SKM-1 treated with dmso at 0.1 percent for 144 hours (cell line): ENCODE results near the gene TM2D3.

Experiments
- DNase-seq: peaks from one replicate; lab custom pipeline; 2025; ENCODE audit not compliant: unreplicated experiment; lab: John Stamatoyannopoulos, UW

The TM2D3 gene, protein sequence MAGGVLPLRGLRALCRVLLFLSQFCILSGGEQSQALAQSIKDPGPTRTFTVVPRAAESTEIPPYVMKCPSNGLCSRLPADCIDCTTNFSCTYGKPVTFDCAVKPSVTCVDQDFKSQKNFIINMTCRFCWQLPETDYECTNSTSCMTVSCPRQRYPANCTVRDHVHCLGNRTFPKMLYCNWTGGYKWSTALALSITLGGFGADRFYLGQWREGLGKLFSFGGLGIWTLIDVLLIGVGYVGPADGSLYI

GRCh38 chr15:101652098-101652785, at the start of gene TM2D3:
TM2D3 (minus strand) TSS chr15:101652381; CDS start chr15:101652361, 20 bp downstream.
- DNase-seq = peak; percentile 84

GRCh38 chr15:101698314-101698713, 46.1 kb upstream of the TM2D3 start:
- no peak for DNase-seq

- no peak for DNase-seq
These were observed 45.3 kb upstream of the TM2D3 start for GRCh38 chr15:101697488-101697887.

- DNase-seq = no peak
These were observed 44.6 kb upstream of the TM2D3 start for GRCh38 chr15:101696829-101697228.

DNA sequence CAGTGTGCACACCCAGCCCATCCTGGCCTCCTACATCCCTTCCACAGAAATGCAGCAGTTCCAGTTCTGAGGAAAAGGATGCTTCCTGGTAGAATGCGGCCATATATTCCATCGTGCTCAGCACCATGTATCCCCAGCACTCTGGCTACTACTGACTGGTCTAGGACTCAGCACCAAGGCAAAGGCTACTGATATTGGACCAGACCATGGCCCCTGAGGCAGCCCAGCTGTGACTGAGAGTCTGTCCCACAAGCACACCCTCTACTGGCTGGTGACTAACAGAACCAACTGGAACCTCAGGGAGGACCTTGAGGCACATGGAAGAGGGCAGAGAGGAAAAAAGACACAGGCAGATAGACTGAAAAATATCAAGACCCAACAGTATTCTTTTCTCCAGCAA, 42.1 kb upstream of the TM2D3 start:
- no peak for DNase-seq

DNA sequence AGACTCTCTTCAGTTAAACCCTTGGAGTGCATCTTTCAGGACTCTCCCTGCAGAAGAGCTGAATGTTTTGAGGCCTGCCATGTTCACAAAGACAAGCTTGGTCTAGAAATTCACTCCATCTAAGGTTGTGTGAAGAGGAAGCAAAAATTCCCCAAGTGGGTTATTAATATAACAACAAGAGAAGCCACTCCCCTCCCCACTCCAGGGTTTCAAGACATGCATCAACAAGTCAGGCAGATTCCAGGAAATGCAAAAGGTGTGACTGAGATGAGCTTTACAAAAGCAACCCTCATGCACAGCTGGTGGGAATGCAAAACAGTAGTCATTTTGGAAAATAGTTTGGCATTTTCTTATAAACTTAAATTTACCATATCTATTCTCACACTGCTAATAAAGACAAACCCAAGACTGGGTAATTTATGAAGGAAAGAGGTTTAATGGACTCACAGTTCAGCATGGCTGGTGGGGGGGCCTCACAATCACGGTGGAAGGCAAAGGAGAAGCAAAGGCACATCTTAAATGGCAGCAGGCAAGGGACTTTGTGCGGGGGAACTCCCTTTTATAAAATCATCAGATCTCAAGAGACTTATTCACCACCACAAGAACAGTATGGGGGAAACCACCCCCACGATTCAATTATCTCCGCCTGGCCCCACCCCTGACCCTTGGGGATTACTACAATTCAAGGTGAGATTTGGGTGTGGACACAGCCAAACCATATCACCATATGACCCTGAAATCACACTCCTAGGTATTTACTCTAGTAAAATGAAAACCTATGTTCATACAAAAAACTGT, 40.8 kb upstream of the TM2D3 start:
- no peak for DNase-seq

DNA sequence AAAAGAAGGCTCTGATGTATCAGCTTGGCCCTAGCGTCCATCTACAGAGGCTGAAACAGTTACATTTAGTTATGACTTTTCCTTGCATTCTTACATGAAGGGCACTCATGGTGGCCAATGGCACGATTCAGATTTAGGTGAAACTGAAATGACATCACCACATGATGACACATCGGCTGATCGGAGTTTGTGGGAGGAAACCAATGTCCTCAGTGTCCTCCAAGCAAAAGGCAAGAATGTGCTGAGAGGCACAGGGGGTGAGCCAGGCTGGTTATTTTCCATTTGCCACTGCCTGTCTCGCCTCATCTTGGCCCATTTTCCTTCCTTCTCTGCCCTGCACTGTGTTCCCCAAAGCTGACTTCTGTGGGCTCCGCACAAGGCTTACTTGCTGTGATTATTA, 37.7 kb upstream of the TM2D3 start:
- DNase-seq = no peak

GRCh38 chr15:101686718-101687117, 34.5 kb upstream of the TM2D3 start:
- DNase-seq = no peak

DNA sequence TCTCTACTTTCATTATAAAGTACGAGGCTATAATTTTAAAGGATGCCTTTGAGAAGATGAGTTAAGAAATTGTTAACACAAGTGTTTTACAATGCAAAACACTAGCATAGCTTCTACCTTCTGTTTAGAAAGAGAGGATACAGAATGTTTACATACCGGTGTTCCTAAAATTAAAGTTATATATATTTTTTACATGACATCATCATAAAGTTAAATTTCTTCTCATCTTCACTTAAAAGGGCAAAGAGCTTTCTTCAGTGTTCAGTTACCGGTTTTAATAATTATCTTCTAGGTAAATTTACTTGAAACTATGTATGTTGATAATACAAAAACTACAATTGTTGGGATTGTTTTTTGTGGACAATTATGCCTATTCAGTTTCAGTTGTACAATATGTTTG, 32.7 kb upstream of the TM2D3 start:
- DNase-seq = no peak

- DNase-seq = no peak
These were observed 32.2 kb upstream of the TM2D3 start for GRCh38 chr15:101684384-101684783.

GRCh38 chr15:101679806-101680205, 27.6 kb upstream of the TM2D3 start:
- DNase-seq = no peak

DNA sequence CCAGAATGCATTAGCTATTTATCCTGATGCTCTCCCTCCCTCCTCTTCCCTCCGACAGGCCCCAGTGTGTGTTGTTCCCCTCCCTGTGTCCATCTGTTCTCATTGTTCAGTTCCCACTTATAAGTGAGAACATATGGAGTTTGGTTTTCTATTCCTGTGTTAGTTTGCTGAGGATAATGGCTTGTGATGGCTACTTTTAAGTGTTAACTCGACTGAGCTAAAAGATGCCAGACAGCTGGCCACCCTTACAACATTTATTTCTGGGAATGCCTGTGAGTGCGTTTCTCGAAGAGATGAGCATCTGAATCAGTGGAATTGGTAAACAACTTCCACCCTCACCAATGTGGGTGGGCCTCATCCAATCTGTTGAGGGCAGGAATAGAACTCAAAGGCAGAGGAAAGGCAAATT, 24.7 kb upstream of the TM2D3 start:
- DNase-seq = no peak

DNA sequence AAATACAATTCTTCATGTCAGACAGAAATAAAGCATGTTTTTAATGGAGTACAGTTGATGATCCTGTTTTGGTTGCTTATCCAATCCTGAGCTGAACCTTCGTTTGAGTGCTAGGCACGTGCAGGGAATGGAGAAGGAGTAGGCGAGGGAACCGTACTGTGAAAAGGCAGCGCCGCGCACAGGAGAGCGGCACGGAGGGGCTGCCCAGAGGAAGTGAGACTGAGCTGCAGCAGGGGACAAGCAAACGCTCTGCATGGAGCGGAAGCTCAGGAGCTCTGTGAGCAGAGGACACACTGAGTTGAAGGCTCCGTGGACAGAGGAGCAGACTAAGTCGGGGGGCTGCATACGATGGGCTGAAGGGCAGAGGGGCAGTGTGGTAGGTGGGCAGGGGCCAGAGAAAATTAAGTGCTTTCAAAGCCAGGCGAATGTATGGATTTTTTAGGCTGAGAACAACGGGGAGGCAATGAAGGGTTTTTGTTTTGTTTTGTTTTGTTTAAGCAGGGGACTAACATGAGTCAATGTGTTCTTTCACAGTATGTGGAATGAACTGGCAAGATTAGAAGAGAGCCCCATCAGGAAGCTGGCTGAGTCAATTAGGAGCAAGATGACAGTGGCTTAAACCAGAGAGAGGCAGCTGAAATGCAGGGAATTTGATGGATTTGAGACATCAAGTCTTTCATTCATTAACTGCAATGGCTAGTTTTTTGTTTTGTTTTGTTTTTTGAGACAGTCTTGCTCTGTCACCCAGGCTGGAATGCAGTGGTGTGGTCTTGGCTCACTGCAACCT, 23.8 kb upstream of the TM2D3 start:
- no peak for DNase-seq

- DNase-seq = no peak
These were observed 22.8 kb upstream of the TM2D3 start for GRCh38 chr15:101675015-101675414.

DNA sequence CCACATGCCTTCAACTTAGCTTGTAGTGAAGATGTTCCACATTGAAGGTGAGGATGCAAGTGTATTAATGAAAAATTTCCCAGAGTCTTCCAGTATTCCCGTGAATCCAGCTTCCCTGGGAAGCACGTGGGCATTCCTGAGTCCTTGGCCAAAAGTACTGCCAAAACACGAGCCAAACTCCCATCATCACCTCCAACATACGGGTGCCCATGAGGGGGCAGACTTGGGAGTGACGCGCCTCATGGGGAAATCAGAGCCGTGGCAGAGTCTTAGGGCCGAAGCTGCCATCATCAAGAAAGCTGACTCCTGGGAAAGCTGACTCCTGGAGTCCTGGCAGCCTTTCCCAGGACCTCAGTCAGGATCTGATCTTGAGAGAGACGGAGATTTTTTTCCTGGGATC, 20.1 kb upstream of the TM2D3 start:
- DNase-seq = no peak

DNA sequence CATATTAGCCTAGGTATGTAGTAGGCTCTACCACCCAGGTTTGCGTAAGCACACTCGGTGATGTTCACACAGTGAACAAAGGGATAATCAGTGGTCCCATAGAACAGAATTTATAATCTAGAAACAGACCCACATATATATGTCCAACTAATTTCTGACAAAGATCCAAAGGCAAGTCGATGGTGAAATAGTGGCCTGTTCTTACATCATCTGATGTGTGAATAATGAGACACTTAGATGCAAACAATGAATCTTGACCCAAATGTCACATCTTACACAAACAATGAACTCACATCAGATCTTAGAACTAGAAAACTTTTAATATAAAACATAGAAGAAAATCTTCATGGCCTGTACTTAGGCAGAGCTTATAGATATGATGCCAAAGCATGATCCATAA, 17.6 kb upstream of the TM2D3 start:
- no peak for DNase-seq

- DNase-seq = no peak
These were observed 15.7 kb upstream of the TM2D3 start for GRCh38 chr15:101667881-101668280.

DNA sequence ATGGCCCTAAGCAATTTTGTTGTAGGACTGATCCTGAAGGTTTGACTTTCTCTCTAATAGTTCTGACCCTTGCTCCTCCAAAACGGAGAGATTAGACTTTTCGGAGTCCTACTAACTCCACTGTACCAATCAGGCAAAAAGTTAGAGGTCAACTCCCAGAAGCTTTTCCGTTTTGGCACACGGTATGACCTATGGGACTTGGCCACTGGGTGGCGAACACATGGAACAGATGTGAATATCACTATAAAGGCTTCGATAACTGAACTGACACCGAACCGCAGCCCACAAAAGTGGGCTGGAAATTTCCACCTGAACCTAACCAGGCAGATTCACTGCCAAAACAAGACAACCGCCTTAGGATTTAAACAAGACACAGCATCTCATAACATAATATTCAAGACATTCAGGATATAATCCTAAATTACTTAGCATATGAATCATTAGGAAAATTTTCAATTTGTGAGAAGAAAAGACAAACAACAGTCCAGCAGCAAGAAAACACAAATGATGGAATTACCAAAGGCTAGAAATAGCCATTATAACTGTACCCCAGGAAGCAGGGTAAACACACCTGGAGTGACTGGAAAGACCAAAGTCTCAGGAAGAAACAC, 12.2 kb upstream of the TM2D3 start:
- DNase-seq = no peak

DNA sequence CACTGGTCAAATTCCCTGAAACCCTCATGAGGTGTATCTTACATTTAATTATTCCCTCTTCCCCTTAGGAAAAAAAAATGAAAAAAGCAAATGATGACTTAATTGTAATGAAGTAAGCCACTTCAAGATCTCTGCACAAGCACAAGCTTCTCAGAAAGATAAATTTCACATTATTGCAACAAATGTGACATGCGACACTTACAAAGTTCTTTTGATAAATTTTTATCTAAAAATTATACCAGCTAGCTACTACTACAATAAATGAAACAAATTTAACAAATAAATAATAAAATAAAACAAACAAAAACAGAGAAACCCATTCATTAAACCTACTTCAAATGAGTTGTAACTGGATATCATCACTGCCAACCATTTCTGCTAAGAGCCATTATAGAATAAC, 10.0 kb upstream of the TM2D3 start:
- no peak for DNase-seq

- DNase-seq = no peak
These were observed 7.8 kb upstream of the TM2D3 start for GRCh38 chr15:101660005-101660404.
